Activated naive CD8-positive, alpha-beta T cell treated with anti-CD3 and anti-CD28 coated beads for 36 hours (primary cell): ENCODE results near the gene NFIB. TPM values are rescaled to one million over a fixed set of nuclear protein-coding genes. Genes with fewer than 3 reads are reported as not detected.

ENCODE experiments used
- DNase-seq: peaks from one replicate; pipeline ENCODE4 v3.0.0; 2021
- H3K27ac Mint-ChIP-seq: one replicate; pipeline ENCODE4 v1.8.0; 2022; ENCODE audit warnings: mild to moderate bottlenecking, moderate library complexity, mixed read lengths
- H3K27me3 Mint-ChIP-seq: one replicate; pipeline ENCODE4 v1.8.0; 2022; ENCODE audit warnings: mild to moderate bottlenecking, mixed read lengths
- H3K36me3 Mint-ChIP-seq: one replicate; pipeline ENCODE4 v1.8.0; 2021; ENCODE audit warnings: mild to moderate bottlenecking, mixed read lengths
- H3K4me1 Mint-ChIP-seq: one replicate; pipeline ENCODE4 v1.8.0; 2021; ENCODE audit warnings: mixed read lengths
- H3K4me3 Mint-ChIP-seq: one replicate; pipeline ENCODE4 v1.8.0; 2022; ENCODE audit warnings: mild to moderate bottlenecking, moderate library complexity, mixed read lengths
- H3K9me3 Mint-ChIP-seq: one replicate; pipeline ENCODE4 v1.8.0; 2022; ENCODE audit warnings: mixed read lengths
- total RNA-seq, 2 experiments: library from RNA; stranded (reverse); gene quantifications; one replicate each; pipeline ENCODE4 v1.2.3, GENCODE V29; 2021

The NFIB gene
- total RNA-seq, 2 experiments from 2014 or later, result not detected

DNA sequence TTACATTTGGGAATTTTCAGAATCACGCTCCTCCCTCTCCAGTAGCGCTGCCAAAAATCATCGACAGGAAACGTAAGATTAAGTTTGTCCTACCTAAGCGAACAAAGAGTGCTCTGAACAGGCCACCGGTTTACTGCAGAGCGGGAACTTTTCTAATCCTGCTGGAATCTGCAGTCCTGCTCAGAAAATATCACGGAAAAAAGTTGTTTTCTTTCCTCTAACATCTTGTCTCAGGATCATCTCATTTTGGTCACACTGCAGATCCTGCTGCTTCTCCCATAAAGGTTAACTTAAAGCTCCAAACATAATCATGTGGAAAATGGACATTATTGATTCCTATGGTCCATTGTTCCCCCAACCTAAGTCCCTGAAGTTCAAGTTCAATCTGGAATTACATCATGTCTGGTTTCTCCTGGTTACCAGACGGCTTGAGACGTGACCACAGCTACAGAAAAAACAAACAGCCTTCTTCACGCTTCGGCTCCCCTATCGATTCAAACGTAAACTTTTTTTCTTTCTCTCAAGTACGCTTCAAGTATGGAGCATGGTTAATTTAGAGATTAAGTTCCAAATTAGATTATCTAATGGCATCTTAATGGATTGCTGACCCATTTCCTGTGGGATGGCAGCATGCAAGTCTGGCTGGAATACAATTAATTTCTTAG lies 217.6 kb downstream of the NFIB start:
- no peaks in the 10 kb centered on the region for H3K9me3 Mint-ChIP-seq
- no peak overlapping the region for H3K4me3 Mint-ChIP-seq
- H3K4me1 Mint-ChIP-seq, result no peaks in the 10 kb centered on the region
- no peaks in the 10 kb centered on the region for H3K27me3 Mint-ChIP-seq
- H3K27ac Mint-ChIP-seq, result no peak overlapping the region
- DNase-seq, result no peak
- H3K36me3 Mint-ChIP-seq, result no peaks in the 10 kb centered on the region

- Mint-ChIP-seq H3K4me3 (no peak overlapping the region), H3K9me3 (no peaks in the 10 kb centered on the region), H3K27ac (no peak overlapping the region), H3K27me3 (no peaks in the 10 kb centered on the region), H3K4me1 (no peaks in the 10 kb centered on the region), H3K36me3 (no peaks in the 10 kb centered on the region)
- DNase-seq, result no peak
Measured at GRCh38 chr9:14095277-14095676, 218.7 kb downstream of the NFIB start.

DNA sequence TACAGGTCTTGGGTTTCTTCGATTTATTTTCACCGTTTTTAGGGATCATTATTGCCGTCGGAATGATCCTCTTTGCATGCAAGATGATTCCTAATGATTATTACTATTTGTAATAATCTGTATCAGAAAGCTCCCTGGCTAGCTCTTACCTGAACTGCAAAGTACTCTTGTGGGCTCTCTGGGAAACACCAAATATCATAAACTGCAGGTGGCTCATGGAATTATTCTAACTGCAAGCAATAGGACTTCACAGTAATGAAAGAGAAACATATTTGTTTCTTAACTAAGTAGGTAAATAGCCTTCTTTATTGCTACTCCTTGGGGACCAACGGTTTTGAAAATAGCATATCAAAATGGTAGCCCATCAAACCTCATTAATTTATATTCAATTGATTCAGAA lies 219.4 kb downstream of the NFIB start:
- no peaks in the 10 kb centered on the region for H3K36me3 Mint-ChIP-seq
- H3K4me1 Mint-ChIP-seq, result no peaks in the 10 kb centered on the region
- H3K9me3 Mint-ChIP-seq, result no peaks in the 10 kb centered on the region
- no peak overlapping the region for H3K4me3 Mint-ChIP-seq
- no peak overlapping the region for H3K27ac Mint-ChIP-seq
- DNase-seq, result no peak
- H3K27me3 Mint-ChIP-seq, result no peaks in the 10 kb centered on the region

DNA sequence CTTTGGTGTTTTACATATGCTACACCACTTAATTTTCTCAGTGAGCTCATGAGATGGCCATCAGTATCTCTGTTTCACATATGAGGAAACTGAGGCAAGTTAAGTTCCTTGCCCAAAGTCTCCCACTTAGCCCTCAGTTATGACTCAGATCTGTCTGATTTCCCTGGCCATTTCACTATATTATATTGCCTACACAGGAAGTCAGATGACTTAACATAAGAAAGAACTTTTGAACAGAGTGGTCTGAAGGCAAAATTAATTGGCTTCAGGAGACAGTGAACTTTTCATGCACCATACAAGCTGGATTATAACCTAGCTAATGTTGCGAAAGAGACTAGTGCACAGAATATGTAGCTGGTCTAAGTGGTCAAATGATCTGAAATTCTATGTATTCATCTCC lies 221.6 kb downstream of the NFIB start:
- H3K4me1 Mint-ChIP-seq, result no peaks in the 10 kb centered on the region
- H3K9me3 Mint-ChIP-seq, result no peaks in the 10 kb centered on the region
- H3K4me3 Mint-ChIP-seq, result no peak overlapping the region
- H3K36me3 Mint-ChIP-seq, result no peaks in the 10 kb centered on the region
- H3K27ac Mint-ChIP-seq, result no peak overlapping the region
- no peak for DNase-seq
- no peaks in the 10 kb centered on the region for H3K27me3 Mint-ChIP-seq

DNA sequence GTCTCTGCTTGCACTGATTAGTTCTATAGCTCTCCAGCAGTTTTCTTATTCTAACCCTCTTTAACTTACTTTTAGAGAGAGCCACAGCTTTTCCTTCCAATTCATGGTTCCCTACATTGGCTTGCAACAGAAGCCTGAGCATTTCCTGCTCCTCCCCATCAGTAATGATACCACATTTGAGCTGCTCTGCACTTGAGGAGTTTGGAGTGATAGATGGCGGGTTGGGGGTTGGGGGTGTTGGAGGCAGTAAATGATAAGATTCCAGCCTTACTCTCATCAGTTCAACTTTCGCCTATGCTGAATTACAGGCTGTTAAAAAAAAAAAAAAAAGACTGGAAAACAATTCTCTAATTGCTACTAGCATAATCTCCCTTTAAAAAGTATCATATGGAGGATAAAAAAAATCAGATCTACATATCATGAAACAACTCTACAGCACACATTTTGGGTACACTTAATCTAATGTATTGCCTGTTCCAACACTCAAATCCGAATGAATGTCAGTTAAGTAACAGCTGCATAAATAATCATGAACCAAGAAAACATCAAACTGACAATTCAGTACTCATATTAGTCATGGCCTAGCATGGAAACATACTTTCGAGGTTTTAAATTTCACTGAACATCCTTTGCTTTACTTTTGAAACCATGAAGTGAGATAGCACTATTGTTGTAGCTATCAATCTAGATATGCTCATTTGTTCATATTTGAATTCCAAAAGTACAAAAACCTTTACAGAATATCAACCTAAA lies 224.7 kb downstream of the NFIB start:
- no peak for DNase-seq
- H3K4me3 Mint-ChIP-seq, result no peak overlapping the region
- no peaks in the 10 kb centered on the region for H3K9me3 Mint-ChIP-seq
- no peaks in the 10 kb centered on the region for H3K27me3 Mint-ChIP-seq
- H3K27ac Mint-ChIP-seq, result no peak overlapping the region
- H3K4me1 Mint-ChIP-seq, result no peaks in the 10 kb centered on the region
- no peaks in the 10 kb centered on the region for H3K36me3 Mint-ChIP-seq

DNA sequence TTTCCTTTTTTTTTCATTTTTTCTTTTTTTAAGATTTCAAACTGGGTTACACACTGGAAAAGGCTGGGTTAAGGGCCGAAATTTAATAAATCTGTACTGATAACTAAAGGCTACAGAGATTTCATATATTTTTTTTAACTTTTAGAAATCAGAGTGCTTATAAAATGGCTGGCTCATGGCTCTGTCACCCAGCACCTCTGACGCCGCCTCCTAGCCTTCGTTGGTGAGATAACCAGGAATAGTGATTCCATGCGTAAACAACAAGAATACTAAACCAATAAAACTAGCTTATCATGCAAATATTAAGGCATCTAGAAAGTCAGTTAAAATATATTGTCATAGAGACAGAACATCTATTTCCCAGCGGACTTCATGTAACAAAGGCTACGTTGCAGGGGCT lies 226.4 kb downstream of the NFIB start:
- Mint-ChIP-seq H3K27me3 (no peaks in the 10 kb centered on the region), H3K9me3 (no peaks in the 10 kb centered on the region), H3K4me3 (no peak overlapping the region), H3K27ac (no peak overlapping the region), H3K4me1 (no peaks in the 10 kb centered on the region), H3K36me3 (no peaks in the 10 kb centered on the region)
- DNase-seq, result no peak

DNA sequence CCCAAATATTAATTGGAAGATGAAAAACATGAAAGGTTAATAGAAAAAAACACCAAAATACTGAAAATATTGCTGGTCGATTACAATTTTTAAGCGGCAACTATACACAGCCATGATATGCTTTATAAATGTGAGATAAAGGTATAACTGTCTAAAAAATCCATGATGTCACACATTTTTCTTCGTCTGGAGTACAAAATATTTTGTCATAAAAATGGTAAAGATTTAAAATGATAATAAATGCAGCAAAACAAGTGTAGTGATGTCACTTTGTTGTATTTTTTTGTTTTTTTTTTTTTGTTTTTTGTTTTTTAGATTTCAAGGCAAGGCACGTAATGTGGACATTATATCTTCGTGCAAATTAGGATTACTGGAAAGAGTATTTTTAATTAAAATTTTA lies 227.4 kb downstream of the NFIB start:
- no peaks in the 10 kb centered on the region for H3K27me3 Mint-ChIP-seq
- H3K36me3 Mint-ChIP-seq, result no peaks in the 10 kb centered on the region
- H3K4me3 Mint-ChIP-seq, result no peak overlapping the region
- no peak overlapping the region for H3K27ac Mint-ChIP-seq
- no peak for DNase-seq
- no peaks in the 10 kb centered on the region for H3K9me3 Mint-ChIP-seq
- no peaks in the 10 kb centered on the region for H3K4me1 Mint-ChIP-seq

- DNase-seq, result no peak
- Mint-ChIP-seq H3K4me3 (no peak overlapping the region), H3K36me3 (no peaks in the 10 kb centered on the region), H3K27me3 (no peaks in the 10 kb centered on the region), H3K4me1 (no peaks in the 10 kb centered on the region), H3K9me3 (no peaks in the 10 kb centered on the region), H3K27ac (no peak overlapping the region)
Measured at GRCh38 chr9:14085810-14086209, 228.1 kb downstream of the NFIB start.

DNA sequence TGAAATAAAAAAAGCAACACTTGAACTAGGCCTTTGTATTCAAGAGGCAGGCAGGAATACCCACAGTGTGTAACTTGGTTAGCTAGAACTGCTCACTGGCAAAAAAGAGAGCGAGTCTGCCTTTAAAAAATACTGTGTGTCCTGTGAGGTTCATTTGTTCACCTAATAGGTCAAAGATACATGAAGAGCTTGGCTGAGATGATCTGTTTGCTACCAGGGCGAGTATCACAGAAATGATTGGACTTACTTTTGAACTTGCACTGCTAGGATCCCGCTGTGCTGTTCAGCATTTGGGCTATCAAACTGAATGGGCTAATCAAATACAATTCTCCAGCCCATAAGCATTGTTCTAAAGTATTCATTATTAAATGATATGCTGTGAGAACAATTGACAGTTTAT lies 229.1 kb downstream of the NFIB start:
- Mint-ChIP-seq H3K9me3 (no peaks in the 10 kb centered on the region), H3K4me3 (no peak overlapping the region), H3K36me3 (no peaks in the 10 kb centered on the region), H3K27ac (no peak overlapping the region), H3K27me3 (no peaks in the 10 kb centered on the region), H3K4me1 (no peaks in the 10 kb centered on the region)
- DNase-seq, result no peak

- no peak for DNase-seq
- no peaks in the 10 kb centered on the region for H3K27me3 Mint-ChIP-seq
- no peak overlapping the region for H3K4me3 Mint-ChIP-seq
- no peaks in the 10 kb centered on the region for H3K36me3 Mint-ChIP-seq
- no peaks in the 10 kb centered on the region for H3K9me3 Mint-ChIP-seq
- H3K4me1 Mint-ChIP-seq, result no peaks in the 10 kb centered on the region
- no peak overlapping the region for H3K27ac Mint-ChIP-seq
Measured at GRCh38 chr9:14083366-14083765, 230.6 kb downstream of the NFIB start.

DNA sequence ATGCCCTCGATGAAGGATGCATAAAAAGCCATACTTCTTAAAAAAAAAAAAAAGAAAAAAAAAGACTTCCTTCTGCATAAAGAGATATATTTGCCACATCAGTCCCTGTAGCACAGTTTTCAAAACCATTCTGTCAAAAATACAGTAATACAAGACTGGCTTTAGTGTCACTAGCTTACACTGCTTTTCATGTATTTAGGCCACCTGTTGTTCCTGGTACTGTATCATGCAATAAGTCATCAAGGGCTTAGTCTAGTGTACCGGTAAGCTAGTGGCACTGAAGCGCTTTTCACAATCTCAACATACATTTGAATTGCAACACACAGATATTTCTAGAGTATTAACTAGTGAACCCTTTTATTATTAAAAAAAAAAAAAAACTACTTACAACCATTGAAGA lies 231.2 kb downstream of the NFIB start:
- Mint-ChIP-seq H3K36me3 (no peaks in the 10 kb centered on the region), H3K27me3 (no peaks in the 10 kb centered on the region), H3K4me3 (no peak overlapping the region), H3K27ac (no peak overlapping the region), H3K4me1 (no peaks in the 10 kb centered on the region), H3K9me3 (no peaks in the 10 kb centered on the region)
- DNase-seq, result no peak

DNA sequence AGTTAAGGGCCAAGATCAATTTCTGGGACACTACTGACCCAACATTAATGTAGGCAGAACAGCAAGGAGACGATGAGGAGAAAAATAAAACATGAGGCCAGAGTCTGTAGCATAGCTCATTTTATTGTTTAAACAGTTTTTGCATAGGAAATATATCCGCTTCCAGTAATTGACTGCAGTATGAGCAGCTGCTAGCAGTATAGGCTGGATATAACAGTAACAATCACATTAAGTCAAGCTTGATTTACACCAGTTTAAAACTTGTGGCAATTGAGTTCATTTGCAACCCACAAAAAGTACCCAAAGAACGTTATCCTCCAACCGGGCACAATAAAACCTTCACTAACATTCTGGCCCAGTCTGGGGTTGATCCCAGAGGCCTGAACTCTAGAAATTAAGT lies 232.2 kb downstream of the NFIB start:
- H3K4me3 Mint-ChIP-seq, result no peak overlapping the region
- no peaks in the 10 kb centered on the region for H3K9me3 Mint-ChIP-seq
- no peak for DNase-seq
- no peaks in the 10 kb centered on the region for H3K36me3 Mint-ChIP-seq
- no peaks in the 10 kb centered on the region for H3K27me3 Mint-ChIP-seq
- no peaks in the 10 kb centered on the region for H3K4me1 Mint-ChIP-seq
- no peak overlapping the region for H3K27ac Mint-ChIP-seq

DNA sequence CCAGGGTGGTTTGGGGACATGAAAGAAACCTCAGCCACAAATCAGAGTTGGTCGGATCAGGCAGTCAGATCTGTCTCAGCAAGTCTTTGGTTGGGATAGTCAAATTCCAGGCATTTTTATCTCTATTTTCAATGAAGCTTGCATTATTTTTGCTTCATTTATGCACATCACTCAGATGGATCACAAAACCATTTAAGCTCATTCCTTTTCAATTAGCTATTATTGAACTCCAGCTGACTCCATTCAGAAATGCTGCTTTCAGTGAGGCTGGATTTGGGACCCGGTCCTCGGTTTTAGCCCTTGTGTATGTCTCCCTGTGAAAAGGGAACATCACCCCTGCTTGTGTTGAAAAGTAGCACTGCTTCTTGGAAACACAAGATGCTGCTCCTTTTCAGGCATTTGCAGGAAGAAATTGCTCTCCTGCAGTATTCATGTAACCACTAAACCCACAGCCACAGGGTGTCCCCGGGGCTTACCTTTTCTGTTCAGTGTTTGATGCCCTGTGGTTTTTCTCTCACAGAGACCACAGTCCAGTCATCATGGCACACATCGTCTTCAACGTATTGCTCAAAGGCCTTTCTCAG lies 232.9 kb downstream of the NFIB start:
- no peak overlapping the region for H3K27ac Mint-ChIP-seq
- H3K36me3 Mint-ChIP-seq, result no peaks in the 10 kb centered on the region
- no peaks in the 10 kb centered on the region for H3K9me3 Mint-ChIP-seq
- no peaks in the 10 kb centered on the region for H3K27me3 Mint-ChIP-seq
- H3K4me3 Mint-ChIP-seq, result no peak overlapping the region
- no peaks in the 10 kb centered on the region for H3K4me1 Mint-ChIP-seq
- no peak for DNase-seq

DNA sequence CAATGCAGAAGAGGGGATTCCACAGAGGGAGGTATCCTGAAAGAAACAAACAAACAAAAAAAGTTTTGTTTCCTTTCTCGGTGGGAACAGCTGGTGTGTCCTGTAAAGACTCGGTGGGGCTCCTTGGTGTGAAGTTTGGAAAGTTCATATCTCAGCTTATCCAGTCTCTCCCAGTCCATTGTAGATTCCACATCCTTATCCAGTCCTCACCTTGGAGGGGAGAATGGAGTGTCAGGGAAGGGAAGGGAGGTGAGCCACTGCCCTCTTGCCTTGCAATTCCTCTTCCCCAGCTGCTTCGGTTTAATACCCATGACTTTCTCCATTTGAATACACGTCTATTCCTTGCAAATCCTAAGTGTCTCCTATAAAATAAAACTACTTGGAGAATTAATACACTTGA lies 234.5 kb downstream of the NFIB start:
- Mint-ChIP-seq H3K27me3 (no peaks in the 10 kb centered on the region), H3K4me1 (no peaks in the 10 kb centered on the region), H3K27ac (no peak overlapping the region), H3K9me3 (no peaks in the 10 kb centered on the region), H3K4me3 (no peak overlapping the region), H3K36me3 (no peaks in the 10 kb centered on the region)
- no peak for DNase-seq

GRCh38 chr9:14077672-14078071 lies 236.3 kb downstream of the NFIB start:
- Mint-ChIP-seq H3K4me3 (no peak overlapping the region), H3K27me3 (no peaks in the 10 kb centered on the region), H3K9me3 (peaks cover 3% of the 10 kb centered on the region), H3K27ac (no peak overlapping the region), H3K36me3 (no peaks in the 10 kb centered on the region), H3K4me1 (no peaks in the 10 kb centered on the region)
- DNase-seq, result no peak

GRCh38 chr9:14075218-14075617 lies 238.7 kb downstream of the NFIB start:
- Mint-ChIP-seq H3K4me1 (no peaks in the 10 kb centered on the region), H3K36me3 (no peaks in the 10 kb centered on the region)

More at GRCh38 chr9:14075218-14075617, 238.7 kb downstream of the NFIB start:
- no peak overlapping the region for H3K27ac Mint-ChIP-seq
- H3K9me3 Mint-ChIP-seq, result peaks cover 3% of the 10 kb centered on the region
- H3K4me3 Mint-ChIP-seq, result no peak overlapping the region
- no peaks in the 10 kb centered on the region for H3K27me3 Mint-ChIP-seq
- DNase-seq, result no peak
